ENCODE data around the gene INPP5D. TPM values are rescaled to one million over a fixed set of nuclear protein-coding genes. Genes with fewer than 3 reads are reported as not detected.
"Not testable (repeated sequence)": the region's sequence is repeated elsewhere in the genome, so short reads cannot be mapped to it uniquely, and the experiment has no call there.

Gene INPP5D
- total RNA-seq, 2 donors from 2014 or later, result 6.5 to 7.1 TPM

DNA sequence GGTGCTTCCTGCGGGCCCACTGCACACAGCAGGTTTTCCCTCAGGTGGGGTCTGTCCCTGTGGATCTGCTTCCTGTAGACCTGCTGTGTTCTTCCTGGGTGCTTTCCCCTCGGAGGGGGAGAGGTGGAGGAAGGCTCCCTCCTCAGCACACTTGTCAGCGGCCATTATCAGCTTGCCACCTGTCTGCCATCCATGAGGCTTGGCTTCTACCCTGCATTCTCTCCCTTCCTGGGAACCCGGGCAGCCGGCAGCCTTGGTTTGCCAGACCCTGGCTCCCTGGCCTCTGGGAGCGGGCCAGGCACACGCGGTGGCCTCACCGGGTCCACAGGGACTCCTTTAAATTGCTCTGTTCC lies 58.5 kb downstream of the INPP5D start:
- DNase-seq, result no peak
- Histone ChIP-seq H3K9ac (ENCODE audit: low read depth in 2 of 2, low read length in 2 of 2) (no peak overlapping the region), H3K4me3 (no peak overlapping the region), H3K36me3 (no peaks in the 10 kb centered on the region), H3K27me3 (no peaks in the 10 kb centered on the region), H3K4me1 (no peaks in the 10 kb centered on the region), H3K27ac (no peak overlapping the region), H3K9me3 (no peaks in the 10 kb centered on the region)
- intact Hi-C loops (cut with DNase I), result no loop called here
- TF ChIP-seq CTCF (IDR thresholded peaks at IDR 0.05), result no peak

- no peak overlapping the region for H3K27ac ChIP-seq
- no peak overlapping the region for H3K9ac ChIP-seq (ENCODE audit: low read depth in 2 of 2, low read length in 2 of 2)
- H3K27me3 ChIP-seq, result no peaks in the 10 kb centered on the region
- H3K9me3 ChIP-seq, result no peaks in the 10 kb centered on the region
- DNase-seq, result no peak
- no peak overlapping the region for H3K4me3 ChIP-seq
- no peaks in the 10 kb centered on the region for H3K36me3 ChIP-seq
- no peaks in the 10 kb centered on the region for H3K4me1 ChIP-seq
- TF ChIP-seq CTCF (IDR thresholded peaks at IDR 0.05), result no peak
- intact Hi-C loops (cut with DNase I), result no loop called here
Measured at GRCh38 chr2:233119123-233119522, 59.0 kb downstream of the INPP5D start.

- Histone ChIP-seq H3K4me1 (no peaks in the 10 kb centered on the region), H3K36me3 (no peaks in the 10 kb centered on the region), H3K9ac (ENCODE audit: low read depth in 2 of 2, low read length in 2 of 2) (no peak overlapping the region), H3K9me3 (no peaks in the 10 kb centered on the region), H3K4me3 (no peak overlapping the region), H3K27me3 (no peaks in the 10 kb centered on the region), H3K27ac (no peak overlapping the region)
- no peak for TF ChIP-seq CTCF (IDR thresholded peaks at IDR 0.05)
- intact Hi-C loops (cut with DNase I), result no loop called here
- no peak for DNase-seq
Measured at GRCh38 chr2:233119806-233120205, 59.7 kb downstream of the INPP5D start.

DNA sequence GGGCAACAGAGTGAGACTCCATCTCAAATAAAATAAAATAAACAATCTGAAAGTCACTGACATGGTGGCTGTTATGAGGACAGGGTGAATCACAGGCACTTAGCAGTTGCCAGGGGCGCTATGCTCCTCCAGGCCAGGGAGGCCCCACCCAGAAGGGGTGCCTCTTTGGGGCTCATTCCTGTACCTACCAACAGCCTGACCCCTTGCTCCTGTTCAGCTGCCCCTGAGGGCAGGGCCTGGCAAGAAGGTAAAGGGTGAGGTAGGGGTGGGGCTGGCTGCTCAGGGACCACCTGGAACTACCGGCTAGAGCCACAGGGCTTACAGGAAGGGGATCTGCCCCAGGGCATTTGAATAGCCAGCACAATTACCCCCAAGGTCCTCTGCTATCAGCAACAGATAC lies 60.3 kb downstream of the INPP5D start:
- intact Hi-C loops (cut with DNase I), result no loop called here

GRCh38 chr2:233121856-233122255 lies 61.7 kb downstream of the INPP5D start:
- no peaks in the 10 kb centered on the region for H3K36me3 ChIP-seq
- H3K27me3 ChIP-seq, result no peaks in the 10 kb centered on the region
- no peak overlapping the region for H3K27ac ChIP-seq
- no peak for TF ChIP-seq CTCF (IDR thresholded peaks at IDR 0.05)
- H3K4me3 ChIP-seq, result no peak overlapping the region
- no peak for DNase-seq
- H3K9ac ChIP-seq (ENCODE audit: low read depth in 2 of 2, low read length in 2 of 2), result no peak overlapping the region
- H3K4me1 ChIP-seq, result no peaks in the 10 kb centered on the region
- intact Hi-C loops (cut with DNase I), result no loop called here
- no peaks in the 10 kb centered on the region for H3K9me3 ChIP-seq

More for the DNA sequence above, 60.3 kb downstream of the INPP5D start:
- H3K9ac ChIP-seq (ENCODE audit: low read depth in 2 of 2, low read length in 2 of 2), result no peak overlapping the region
- no peak overlapping the region for H3K4me3 ChIP-seq
- H3K9me3 ChIP-seq, result no peaks in the 10 kb centered on the region
- no peaks in the 10 kb centered on the region for H3K4me1 ChIP-seq
- no peak for TF ChIP-seq CTCF (IDR thresholded peaks at IDR 0.05)
- no peaks in the 10 kb centered on the region for H3K36me3 ChIP-seq
- H3K27ac ChIP-seq, result no peak overlapping the region
- DNase-seq, result no peak
- H3K27me3 ChIP-seq, result no peaks in the 10 kb centered on the region

- intact Hi-C loops (cut with DNase I), result no loop called here
- H3K9ac ChIP-seq (ENCODE audit: low read depth in 2 of 2, low read length in 2 of 2), result no peak overlapping the region
- H3K27ac ChIP-seq, result no peak overlapping the region
- TF ChIP-seq CTCF (IDR thresholded peaks at IDR 0.05), result no peak
- no peaks in the 10 kb centered on the region for H3K27me3 ChIP-seq
- no peaks in the 10 kb centered on the region for H3K9me3 ChIP-seq
- H3K36me3 ChIP-seq, result no peaks in the 10 kb centered on the region
- H3K4me3 ChIP-seq, result no peak overlapping the region
- H3K4me1 ChIP-seq, result no peaks in the 10 kb centered on the region
- no peak for DNase-seq
Measured at GRCh38 chr2:233122541-233122940, 62.4 kb downstream of the INPP5D start.

DNA sequence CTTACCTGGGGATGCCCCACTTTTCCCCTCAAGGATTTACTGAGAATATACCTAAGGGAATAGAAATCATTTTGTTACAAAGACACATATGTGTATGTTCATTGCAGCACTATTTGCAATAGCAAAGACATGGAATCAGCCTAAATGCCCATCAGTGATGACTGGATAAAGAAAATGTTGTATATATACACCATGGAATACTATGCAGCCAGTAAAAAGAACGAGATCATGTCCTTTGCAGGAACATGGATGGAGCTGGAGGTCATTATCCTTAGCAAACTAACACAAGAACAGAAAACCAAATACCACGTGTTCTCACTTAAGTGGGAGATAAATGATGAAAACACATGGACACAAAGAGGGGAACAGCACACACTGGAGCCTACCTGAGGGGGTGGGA lies 63.4 kb downstream of the INPP5D start:
- H3K4me1 ChIP-seq; H3K36me3 ChIP-seq; H3K27ac ChIP-seq; H3K4me3 ChIP-seq; H3K27me3 ChIP-seq; H3K9me3 ChIP-seq; intact Hi-C loops (cut with DNase I); H3K9ac ChIP-seq (ENCODE audit: low read depth in 2 of 2, low read length in 2 of 2); DNase-seq: not testable (repeated sequence)
